22Rv1 (cell line): ENCODE measurements around the gene OSCP1.

ENCODE experiments used
- H3K27ac ChIP-seq: fragments of 450-650 bp; 2 replicates; pipeline ENCODE4 v1.5.1; 2017
- CTCF ChIP-seq: fragments of 450-650 bp; IDR thresholded peaks from 2 replicates; pipeline ENCODE4 v1.5.1; 2017; ENCODE audit warnings: mild to moderate bottlenecking
- ZFX ChIP-seq: fragments of 450-650 bp; IDR thresholded peaks from 2 replicates; pipeline ENCODE4 v1.6.1; 2017; ENCODE audit warnings: antibody characterized with exemption, borderline replicate concordance

Gene OSCP1

GRCh38 chr1:36453600-36454388 lies 3.5 kb upstream of the OSCP1 start:
- TF ChIP-seq CTCF: no peak
- no peak for TF ChIP-seq ZFX
- H3K27ac ChIP-seq: no peak overlapping the region

GRCh38 chr1:36453051-36453450 lies 2.8 kb upstream of the OSCP1 start:
- no peak overlapping the region for H3K27ac ChIP-seq
- TF ChIP-seq CTCF: no peak
- TF ChIP-seq ZFX: no peak

GRCh38 chr1:36450919-36451305 lies 661 bp upstream of the OSCP1 start:
- no peak for TF ChIP-seq ZFX
- TF ChIP-seq CTCF: no peak
- H3K27ac ChIP-seq: peak overlapping the region; percentile 87

DNA sequence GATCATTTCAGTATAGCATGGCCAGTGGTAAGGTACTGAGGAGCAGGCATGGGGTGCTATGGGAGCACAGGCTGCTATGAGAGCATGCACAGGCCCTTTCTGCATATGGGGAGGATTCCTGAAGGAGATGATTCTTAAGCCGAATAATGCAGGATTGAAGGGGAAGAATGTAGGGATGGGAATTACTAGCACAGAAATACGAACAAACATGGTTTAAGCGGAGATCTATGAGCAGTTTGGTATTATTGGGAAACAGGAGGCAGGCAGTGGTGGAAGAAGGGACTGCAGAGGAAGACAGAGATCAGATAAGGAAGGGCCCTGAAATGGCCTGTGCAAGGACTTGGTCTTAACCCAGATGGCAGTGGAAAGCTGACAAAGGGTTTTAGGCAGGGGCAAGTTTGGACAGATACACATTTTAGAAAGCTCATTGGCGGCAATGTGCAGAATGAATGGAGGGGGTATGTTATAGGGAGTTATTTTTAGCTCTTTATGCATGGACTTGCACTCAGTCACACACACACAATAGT lies 1.7 kb downstream of the OSCP1 start:
- TF ChIP-seq CTCF (no peak), ZFX (no peak)
- H3K27ac ChIP-seq: no peak overlapping the region

DNA sequence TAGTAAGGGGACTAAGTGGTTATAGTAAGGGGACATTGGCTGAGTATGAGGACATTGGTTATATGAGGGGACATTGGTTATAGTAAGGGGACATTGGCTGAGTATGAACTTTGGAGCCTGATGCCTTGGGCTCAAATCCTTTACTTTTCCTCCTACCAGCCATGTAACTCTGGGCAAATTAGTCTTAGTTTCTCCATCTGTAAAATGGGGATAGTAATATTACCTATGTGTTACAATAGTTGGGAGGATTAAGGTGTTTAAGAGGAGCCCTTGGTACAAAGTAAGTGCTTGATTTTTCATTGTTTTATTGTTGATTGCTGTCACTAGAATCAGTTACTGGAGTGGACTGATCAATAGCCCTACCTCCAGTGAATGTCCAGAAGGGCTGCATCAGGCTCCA lies 2.8 kb downstream of the OSCP1 start:
- no peak for TF ChIP-seq ZFX
- TF ChIP-seq CTCF: no peak
- H3K27ac ChIP-seq: no peak overlapping the region

DNA sequence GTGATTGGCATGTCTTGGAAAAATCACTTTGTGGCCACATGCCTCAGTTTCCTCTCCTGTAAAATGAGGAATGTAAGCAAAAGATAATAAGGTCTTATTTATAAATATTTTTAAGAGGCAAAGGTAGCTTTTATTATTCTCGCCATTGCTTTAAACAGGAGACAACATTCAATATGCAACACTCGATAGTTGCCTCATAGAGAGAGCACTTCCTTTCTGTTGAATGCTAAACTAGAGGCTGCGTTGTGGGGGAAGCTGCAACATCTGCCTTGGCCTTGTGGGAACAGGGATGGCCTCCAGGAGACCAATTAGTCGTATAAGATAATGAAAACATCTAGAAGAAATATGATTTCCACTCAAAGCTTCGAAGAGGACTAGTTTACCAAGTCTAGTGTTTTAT lies 3.5 kb downstream of the OSCP1 start:
- no peak for TF ChIP-seq CTCF
- TF ChIP-seq ZFX: no peak
- no peak overlapping the region for H3K27ac ChIP-seq

- H3K27ac ChIP-seq: no peak overlapping the region
- TF ChIP-seq ZFX (no peak), CTCF (0 out of 2 replicates have a peak, but pooled peaks have one; percentile 6)
These were observed 4.0 kb downstream of the OSCP1 start for GRCh38 chr1:36446271-36446670.
